Left cardiac atrium (tissue), 4 donors: ENCODE data around the gene B4GALNT1. TPM values are rescaled to one million over a fixed set of nuclear protein-coding genes. Genes with fewer than 3 reads are reported as not detected.
A peak's percentile ranks its signal among the peaks of the same experiment; 100 is the strongest.
"Not testable (repeated sequence)": the region's sequence is repeated elsewhere in the genome, so short reads cannot be mapped to it uniquely, and the experiment has no call there.

Experiments
- ATAC-seq, 2 donors: fragments of 200-7000 bp; cut with Tn5 transposase; one replicate each; pipeline ENCODE4 v1.9.1; 2020; ENCODE audit warnings: mild to moderate bottlenecking in 2 of 2, moderate library complexity in 2 of 2
- DNase-seq: peaks from one replicate; pipeline ENCODE4 v3.0.0-alpha.2; 2020
- intact Hi-C, 2 donors: fragments of 100-400 bp; cut with DNase I; formaldehyde crosslinking; loops; one replicate each; pipeline versions ENCODE4 v1.14.1 to v1.15.1; 2022 to 2023
- total RNA-seq, 2 donors: library from RNA; stranded (reverse); fragmentation: NEBNext Ultra II Directional; extraction: Animal tissue kit (Norgen Biotek cat#: 25700); gene quantifications; one replicate each; pipeline ENCODE4 v1.2.1, GENCODE V29; 2021
- donor health status: DM: no; HTN: yes; CAD: no.
- donor health status: DM: no; HTN: yes; CAD: no; lungs with severe emphysema.
- donor health status: DM: yes; HTN: yes; CAD: no.
- donor health status: Dilated cardiomyopathy.

B4GALNT1 gene
- total RNA-seq, 2 donors from 2014 or later, result 2.4 to 3.3 TPM

DNA sequence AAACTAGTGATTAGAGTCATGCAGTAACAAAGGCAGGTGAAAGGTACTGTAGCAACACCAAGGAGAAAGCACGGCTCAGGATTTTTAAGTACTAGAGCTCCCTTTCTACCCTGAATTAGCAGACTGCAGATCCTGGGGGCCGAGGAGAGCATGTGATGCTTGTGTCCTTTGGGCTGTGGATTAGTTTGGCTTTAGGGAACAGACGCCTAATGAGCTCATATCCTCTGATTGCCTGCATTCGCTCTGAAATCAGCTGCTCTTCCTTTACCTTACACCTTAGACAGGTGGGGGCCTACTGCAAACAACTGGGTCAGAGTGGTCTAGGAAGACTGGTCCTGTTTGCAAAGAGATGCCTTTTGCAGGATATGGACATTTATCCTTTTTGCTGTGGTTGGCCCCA lies 39.8 kb downstream of the B4GALNT1 start:
- ATAC-seq, result no peak
- no peak for DNase-seq
- intact Hi-C loops, result no loop called here

GRCh38 chr12:57592551-57593165 lies 40.3 kb downstream of the B4GALNT1 start:
- ATAC-seq (no peak), DNase-seq (no peak)
- intact Hi-C loops, result no loop called here

- DNase-seq, result no peak
- no peak for ATAC-seq
- intact Hi-C loops, result no loop called here
Measured at GRCh38 chr12:57591782-57592325, 41.1 kb downstream of the B4GALNT1 start.

DNA sequence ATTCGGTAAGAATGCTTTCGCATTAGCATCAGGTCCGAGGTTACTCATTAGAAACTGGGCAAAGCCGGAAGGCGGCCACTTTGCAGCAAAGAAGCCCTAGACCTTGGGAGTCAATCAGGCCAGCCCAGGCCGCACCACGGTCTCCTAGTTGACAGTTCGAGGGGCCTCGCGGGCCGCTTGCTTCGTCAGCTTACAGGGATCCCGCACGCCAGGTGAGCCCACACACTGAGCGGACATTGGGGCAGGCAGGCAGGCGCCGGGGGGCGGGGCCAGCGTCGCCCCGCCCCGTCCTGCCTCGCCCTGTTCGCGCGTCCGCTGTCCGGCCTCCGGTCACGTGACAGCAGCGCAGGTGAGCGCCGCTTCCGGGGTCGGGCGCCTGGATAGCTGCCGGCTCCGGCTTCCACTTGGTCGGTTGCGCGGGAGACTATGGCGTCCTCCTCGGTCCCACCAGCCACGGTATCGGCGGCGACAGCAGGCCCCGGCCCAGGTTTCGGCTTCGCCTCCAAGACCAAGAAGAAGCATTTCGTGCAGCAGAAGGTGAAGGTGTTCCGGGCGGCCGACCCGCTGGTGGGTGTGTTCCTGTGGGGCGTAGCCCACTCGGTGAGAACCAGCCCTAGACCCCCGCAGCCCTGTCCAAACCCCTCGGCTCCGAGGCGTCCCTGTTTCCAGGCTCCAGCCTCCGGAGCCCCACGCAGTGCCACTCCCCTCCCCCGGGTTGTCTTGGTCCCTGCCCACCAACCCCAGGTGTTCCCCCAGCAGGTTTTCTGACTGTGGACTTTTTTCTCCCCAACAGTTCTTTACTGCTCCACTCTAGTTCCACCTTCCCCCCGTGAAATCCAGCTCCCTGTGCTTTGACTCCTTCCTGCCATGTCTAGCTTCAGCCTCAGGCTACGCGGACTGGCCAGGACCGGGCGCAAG lies 41.9 kb downstream of the B4GALNT1 start, which contains the start of gene PIP4K2C:
PIP4K2C (plus strand) TSS at position 329 of the 918 bp plus-strand sequence; CDS start at position 427, 98 bp downstream.
- DNase-seq (peak; percentile 77), ATAC-seq (peak; percentile 98 to 99)
- intact Hi-C loops, result no loop called here

GRCh38 chr12:57590479-57590863 lies 42.5 kb downstream of the B4GALNT1 start:
- no peak for DNase-seq
- intact Hi-C loops, result no loop called here
- no peak for ATAC-seq

GRCh38 chr12:57588951-57589610 lies 43.9 kb downstream of the B4GALNT1 start:
- DNase-seq, ATAC-seq, intact Hi-C loops: not testable (repeated sequence)

GRCh38 chr12:57586832-57587429 lies 46.1 kb downstream of the B4GALNT1 start:
- DNase-seq, result no peak
- ATAC-seq, result no peak
- intact Hi-C loops, result no loop called here

DNA sequence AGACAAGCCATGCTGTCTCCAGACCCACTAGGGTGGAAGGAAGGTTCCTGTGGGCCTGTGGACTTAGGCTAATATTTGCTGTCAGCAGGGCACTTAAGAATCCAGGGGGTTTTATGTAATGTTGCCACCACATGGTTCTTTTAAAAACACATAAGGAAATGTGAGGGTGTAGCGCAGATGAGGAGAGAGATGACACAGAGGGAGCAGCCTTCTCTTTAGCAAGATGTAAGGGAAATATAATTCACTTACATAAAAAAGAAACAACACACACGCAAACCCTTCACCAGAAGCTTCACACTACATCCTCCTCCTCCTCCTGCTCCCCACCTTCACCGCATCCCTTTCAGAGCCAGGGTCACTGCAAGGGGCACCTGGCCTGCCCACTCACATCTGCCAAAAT lies 46.9 kb downstream of the B4GALNT1 start:
- DNase-seq (no peak), ATAC-seq (no peak)
- intact Hi-C loops, result no loop called here

DNA sequence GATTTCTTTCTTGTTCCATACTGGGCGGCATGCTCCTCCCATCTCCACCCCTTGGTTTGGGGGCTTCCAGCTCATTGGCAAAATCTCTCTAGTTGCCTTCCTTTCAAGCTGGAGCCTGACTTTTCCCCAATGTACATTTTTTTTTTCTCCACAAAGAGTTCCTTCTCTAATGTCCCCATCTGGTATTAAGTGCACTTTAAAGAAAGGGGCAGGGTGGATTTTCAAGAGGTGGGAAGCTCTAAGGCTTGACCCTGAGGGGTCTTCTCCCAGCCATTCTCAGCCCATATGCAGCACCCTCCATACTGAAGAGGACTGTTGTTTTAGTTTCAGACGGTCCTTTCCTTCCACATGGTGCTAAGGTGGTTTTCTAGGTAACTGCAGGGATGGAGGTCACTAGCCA lies 47.8 kb downstream of the B4GALNT1 start:
- DNase-seq, result no peak
- no peak for ATAC-seq
- intact Hi-C loops, result no loop called here

DNA sequence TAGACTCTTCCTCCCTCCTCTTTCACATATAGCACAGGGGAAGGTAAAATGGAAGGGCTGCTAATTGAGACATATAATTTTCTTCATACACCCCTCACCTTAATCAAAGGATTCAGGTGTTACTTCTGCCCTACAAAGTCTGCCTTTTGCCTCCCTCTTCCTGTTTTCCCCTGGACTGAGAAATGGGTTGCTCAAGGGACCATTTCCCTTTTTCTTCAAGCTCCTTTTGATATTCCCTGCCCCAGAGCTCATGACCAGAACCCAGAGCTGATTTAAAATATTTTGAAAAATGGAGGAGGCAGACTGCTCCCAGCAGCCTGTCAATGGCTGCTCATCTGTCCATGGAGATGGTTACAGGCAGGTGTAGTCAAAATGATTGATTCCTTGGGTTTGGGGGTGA lies 48.3 kb downstream of the B4GALNT1 start:
- intact Hi-C loops, result no loop called here
- ATAC-seq (no peak), DNase-seq (no peak)

DNA sequence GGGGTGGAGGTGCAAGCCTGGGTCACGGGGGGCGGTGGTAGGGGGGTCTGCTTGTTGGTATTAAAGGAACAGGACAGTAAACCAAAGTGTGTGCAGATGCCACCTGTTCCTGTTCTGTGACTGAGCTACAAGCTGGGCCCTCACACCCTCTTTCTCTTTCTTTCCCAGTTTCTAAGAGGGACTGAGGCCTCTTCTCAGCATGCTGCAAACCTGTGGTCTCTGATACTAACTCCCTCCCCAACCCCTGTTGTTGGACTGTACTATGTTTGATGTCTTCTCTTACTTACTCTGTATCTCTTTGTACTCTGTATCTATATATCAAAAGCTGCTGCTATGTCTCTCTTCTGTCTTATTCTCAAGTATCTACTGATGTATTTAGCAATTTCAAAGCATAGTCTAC lies 49.0 kb downstream of the B4GALNT1 start:
- intact Hi-C loops, result no loop called here
- DNase-seq (no peak), ATAC-seq (no peak)

DNA sequence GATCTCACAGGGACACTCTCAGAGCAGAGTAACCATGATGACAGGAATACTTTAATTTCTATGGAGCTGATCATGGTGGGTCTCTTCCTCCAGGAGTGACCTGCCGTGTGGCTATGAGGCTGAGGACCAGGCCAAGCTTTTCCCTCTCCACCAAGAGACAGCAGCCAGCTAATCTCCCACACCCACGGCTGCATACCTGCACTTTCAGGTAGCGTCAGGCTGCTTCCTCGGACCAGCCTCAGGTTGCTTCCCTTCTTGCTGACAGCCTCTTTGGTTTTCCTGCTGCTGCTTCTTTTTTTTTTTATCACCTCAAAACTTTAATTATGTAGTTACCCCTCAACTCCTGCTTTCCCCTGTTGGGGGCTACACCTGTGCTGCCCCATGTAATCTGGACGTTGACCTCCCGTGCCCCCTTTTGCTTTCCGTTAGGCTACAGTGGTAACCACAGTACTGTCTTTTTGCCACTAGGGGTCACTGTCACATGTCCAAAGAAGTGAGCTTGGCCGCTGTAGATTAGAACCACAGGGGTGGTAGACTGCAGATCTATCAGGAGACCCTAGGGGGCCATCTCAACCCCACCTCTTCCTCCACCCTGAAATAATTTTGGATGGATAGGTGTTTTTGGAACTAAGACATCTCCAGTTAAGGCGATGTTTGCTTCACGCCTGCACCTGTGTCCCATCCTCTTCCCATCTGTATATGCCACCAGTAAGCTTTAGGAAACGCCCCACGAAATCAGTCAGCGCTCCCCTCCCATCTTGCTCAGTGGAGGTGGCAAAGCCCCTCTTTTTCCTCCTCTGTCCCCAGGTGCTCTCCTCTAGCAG lies 49.8 kb downstream of the B4GALNT1 start:
- DNase-seq, result peak; percentile 48
- peak; percentile 95 to 96 for ATAC-seq
- intact Hi-C loops, result loop anchor here (2.0 kb wide), 2 partner anchors 38 to 40 kb away; no protein-coding TSS in a partner anchor

GRCh38 chr12:57582440-57582839 lies 50.6 kb downstream of the B4GALNT1 start:
- intact Hi-C loops, result loop anchor here (2.0 kb wide), 2 partner anchors 38 to 40 kb away; no protein-coding TSS in a partner anchor
- ATAC-seq, result no peak
- DNase-seq, result no peak

DNA sequence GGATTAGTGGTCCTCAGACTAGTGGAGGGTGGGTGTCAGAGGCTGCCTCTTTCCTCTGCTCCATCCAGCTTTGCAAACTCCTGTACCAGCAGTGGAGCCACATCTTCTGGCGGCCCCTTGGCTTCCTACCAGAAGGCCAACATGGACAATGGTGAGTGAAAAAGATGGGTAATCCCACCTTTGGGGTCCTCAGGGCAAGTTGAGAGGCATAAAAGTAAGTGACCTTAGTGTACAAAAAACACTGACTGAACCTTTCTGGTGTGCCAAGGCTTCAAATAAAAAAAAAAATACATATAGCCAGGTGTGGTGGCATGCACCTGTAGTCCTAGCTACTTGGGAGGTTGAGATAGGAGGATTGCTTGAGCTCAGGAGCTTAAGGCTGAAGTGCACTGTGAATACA lies 51.2 kb downstream of the B4GALNT1 start:
- ATAC-seq (no peak), DNase-seq (no peak)
- intact Hi-C loops, result loop anchor here (2.0 kb wide), 2 partner anchors 39 to 41 kb away; no protein-coding TSS in a partner anchor

- DNase-seq, result no peak
- no peak for ATAC-seq
- intact Hi-C loops, result no loop called here
Measured at GRCh38 chr12:57580466-57580795, 52.6 kb downstream of the B4GALNT1 start.

DNA sequence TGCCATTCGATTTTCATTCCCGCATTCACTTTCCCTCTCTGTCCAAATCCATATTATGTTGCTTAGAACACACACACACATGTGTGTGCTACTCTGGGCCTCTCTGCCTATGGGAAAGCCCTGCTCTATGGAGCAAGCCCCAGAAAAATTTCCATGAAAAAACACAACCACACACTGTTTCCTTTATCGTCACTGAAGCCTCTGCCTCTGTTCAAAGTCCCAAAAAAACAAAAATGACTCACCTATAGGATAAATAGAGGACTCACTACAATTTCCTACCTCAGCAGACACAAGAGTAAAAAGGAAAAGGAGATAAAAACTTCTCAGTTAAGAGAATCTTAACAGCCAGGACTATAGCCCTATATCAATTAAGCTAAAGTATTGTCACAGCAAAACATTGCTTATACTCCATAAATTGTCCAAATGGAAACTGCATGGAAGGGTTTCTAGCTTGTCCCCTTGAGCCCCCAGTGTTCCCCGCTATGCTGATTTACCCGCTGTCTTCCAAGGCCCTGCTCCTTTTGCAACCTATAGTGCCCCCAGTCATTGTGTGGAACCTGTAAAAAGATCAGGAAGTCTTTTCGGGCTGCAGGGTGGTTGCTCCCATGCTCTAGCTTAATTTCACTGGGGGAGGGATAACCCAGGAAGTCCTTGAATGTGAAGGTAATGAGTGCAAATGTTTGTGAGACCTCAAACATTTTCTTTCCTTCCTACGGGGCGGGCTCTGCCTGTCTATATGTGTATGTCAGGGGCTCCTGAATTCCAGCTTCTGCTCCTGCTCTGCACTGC lies 53.1 kb downstream of the B4GALNT1 start:
- DNase-seq (no peak), ATAC-seq (no peak)
- intact Hi-C loops, result no loop called here

DNA sequence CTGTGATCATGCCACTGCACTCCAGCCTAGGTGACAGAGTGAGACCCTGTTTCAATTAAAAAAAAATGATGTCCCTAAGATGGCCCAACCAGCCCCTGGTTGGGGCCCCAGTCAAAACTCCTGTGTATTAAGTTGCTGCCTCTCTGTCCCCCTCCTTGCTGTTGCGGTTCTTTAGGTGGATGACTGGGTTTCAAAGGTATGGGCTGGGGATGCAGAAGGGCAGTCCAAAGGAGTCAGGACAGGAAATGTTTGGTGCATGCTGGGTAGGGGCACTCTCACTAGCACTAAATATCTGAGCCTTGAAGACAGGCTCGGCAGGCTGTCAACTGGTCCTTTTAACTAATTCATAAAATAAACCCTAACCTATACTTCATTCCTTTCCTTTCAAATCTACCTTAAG lies 54.0 kb downstream of the B4GALNT1 start:
- intact Hi-C loops, result no loop called here
- DNase-seq (no peak), ATAC-seq (no peak)
